ENCODE measurements around the gene COL4A2.

DNA sequence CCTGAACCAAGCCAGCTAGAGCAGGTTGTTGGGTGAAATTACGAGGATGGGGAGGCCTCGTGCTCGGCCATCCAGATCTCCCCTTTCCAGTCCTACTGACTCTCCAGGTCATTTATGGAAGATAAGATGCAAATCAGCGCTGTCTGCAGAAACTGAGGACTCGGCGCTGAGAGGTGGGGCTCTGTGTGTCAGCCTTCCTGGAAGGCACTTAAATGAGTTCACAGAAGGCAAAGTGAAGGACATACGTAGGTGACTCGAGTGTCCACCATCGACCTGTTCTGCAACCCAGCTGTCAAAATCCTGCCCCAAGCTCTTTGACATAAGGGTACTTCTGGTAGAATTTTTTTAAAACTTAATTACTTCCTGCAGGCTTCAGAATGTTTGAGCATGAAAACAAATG, 168.0 kb downstream of the COL4A2 start:
- TF ChIP-seq, protein P1, sequence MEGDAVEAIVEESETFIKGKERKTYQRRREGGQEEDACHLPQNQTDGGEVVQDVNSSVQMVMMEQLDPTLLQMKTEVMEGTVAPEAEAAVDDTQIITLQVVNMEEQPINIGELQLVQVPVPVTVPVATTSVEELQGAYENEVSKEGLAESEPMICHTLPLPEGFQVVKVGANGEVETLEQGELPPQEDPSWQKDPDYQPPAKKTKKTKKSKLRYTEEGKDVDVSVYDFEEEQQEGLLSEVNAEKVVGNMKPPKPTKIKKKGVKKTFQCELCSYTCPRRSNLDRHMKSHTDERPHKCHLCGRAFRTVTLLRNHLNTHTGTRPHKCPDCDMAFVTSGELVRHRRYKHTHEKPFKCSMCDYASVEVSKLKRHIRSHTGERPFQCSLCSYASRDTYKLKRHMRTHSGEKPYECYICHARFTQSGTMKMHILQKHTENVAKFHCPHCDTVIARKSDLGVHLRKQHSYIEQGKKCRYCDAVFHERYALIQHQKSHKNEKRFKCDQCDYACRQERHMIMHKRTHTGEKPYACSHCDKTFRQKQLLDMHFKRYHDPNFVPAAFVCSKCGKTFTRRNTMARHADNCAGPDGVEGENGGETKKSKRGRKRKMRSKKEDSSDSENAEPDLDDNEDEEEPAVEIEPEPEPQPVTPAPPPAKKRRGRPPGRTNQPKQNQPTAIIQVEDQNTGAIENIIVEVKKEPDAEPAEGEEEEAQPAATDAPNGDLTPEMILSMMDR (IDR thresholded peaks at IDR 0.05), result no peak
- TF ChIP-seq POLR2A (IDR thresholded peaks at IDR 0.05), result no peak
